ENCODE results near the gene SRRT.

SRRT gene

DNA sequence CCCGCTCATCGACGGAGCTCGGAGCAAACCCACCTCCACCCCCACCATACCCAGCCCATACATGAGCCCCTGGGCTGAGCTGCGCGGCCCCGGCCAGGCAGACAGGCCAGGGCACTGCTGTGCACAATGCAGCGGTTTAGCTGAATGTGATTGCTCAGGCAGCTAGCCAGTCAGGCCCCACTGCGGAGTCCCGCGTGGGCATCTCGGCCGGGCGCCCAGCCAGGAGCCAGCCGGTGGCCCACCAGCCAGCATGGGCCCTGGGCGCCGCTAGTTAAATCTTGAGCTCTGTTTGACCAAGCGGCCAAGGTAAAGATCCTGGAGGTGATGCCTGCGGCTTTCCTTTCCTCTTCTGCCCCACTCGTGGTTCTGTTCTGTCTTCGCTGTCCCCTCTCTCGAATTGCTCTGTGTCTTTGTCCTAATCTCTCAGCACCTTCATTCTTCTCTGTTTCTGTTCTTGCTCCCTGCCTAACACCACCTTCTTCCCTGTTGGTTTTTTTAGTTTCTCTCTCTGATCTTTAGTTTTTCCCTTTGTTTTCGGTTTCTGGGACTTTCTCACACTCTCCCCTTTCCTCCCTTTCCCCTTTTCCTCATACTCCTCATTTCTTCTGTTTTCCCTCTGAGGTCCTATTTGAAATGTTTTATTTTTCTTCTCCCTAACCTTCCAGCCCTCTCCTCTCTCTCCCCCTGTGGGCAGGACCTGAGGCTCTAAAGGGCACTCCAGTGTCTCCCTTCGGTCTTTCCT is 8.1 kb downstream of the SRRT start:
- peaks cover 0 to 16% (median 7%) of the 10 kb centered on the region in 4 donors for H3K4me1 ChIP-seq

GRCh38 chr7:100884736-100885439 is 10.0 kb downstream of the SRRT start:
- no peak for TF ChIP-seq CTCF (IDR thresholded peaks at IDR 0.05)
- Histone ChIP-seq H3K9me3 (no peaks in the 10 kb centered on the region), H3K4me1 (peaks cover 5 to 18% (median 13%) of the 10 kb centered on the region in 4 donors), H3K27ac (no peak overlapping the region), H3K27me3 (no peaks in the 10 kb centered on the region), H3K36me3 (peaks cover 76 to 88% (median 85%) of the 10 kb centered on the region in 3 donors), H3K4me3 (no peak overlapping the region)
- no peak for DNase-seq
- intact Hi-C loops (cut with DNase I; ENCODE audit: low total_unique reads) = no loop called here

More for the DNA sequence above, 8.1 kb downstream of the SRRT start:
- Histone ChIP-seq H3K4me3 (no peak overlapping the region), H3K27me3 (no peaks in the 10 kb centered on the region), H3K27ac (no peak overlapping the region), H3K9me3 (no peaks in the 10 kb centered on the region), H3K36me3 (peaks cover 72 to 91% (median 89%) of the 10 kb centered on the region in 3 donors)
- intact Hi-C loops (cut with DNase I; ENCODE audit: low total_unique reads) = no loop called here
- no peak for TF ChIP-seq CTCF (IDR thresholded peaks at IDR 0.05)
- no peak for DNase-seq

DNA sequence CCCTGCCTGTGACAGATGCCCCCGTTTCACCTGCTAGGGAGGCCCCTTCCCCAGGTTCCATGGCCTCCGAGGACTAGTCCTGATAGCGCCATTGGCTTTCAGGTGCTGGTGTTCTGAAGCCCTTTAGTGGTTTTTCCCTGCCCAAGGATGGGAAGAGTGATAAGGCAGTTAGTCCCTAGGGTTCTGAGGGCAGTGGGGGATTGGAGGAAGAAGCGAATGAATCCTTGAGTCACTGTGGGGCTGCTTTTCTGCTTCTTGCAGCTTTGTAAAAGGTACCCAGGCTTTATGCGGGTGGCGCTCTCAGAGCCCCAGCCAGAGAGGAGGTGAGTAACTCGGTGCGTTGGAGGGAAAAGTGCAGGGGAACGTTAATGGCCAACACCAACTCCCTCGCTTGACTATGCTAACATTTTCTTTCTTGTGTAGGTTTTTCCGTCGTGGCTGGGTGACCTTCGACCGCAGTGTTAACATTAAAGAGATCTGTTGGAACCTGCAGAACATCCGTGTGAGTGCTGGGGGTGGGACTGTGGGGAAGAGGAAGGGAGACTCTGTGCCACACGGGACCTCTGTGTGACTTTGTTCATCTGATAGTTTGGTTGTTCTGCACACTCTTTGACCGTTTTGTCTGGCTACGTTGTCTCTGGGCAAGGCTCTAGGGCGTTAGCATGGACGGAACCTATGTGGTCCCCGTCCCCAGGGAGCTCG is 10.7 kb downstream of the SRRT start:
- H3K36me3 ChIP-seq = peaks cover 75 to 84% (median 79%) of the 10 kb centered on the region in 3 donors
- TF ChIP-seq CTCF (IDR thresholded peaks at IDR 0.05) = no peak

GRCh38 chr7:100886142-100886935 is 11.4 kb downstream of the SRRT start:
- intact Hi-C loops (cut with DNase I; ENCODE audit: low total_unique reads) = no loop called here
- no peaks in the 10 kb centered on the region for H3K9me3 ChIP-seq
- H3K36me3 ChIP-seq = peaks cover 68 to 76% (median 74%) of the 10 kb centered on the region in 3 donors
- no peak overlapping the region for H3K27ac ChIP-seq
- peaks cover 5 to 31% (median 25%) of the 10 kb centered on the region in 4 donors for H3K4me1 ChIP-seq
- TF ChIP-seq CTCF (IDR thresholded peaks at IDR 0.05) = no peak
- no peak overlapping the region for H3K4me3 ChIP-seq
- DNase-seq = no peak
- H3K27me3 ChIP-seq = no peaks in the 10 kb centered on the region

More for the DNA sequence above, 10.7 kb downstream of the SRRT start:
- Histone ChIP-seq H3K27me3 (no peaks in the 10 kb centered on the region), H3K9me3 (no peaks in the 10 kb centered on the region), H3K27ac (no peak overlapping the region), H3K4me3 (no peak overlapping the region), H3K4me1 (peaks cover 5 to 23% (median 18%) of the 10 kb centered on the region in 4 donors)
- DNase-seq = no peak
- intact Hi-C loops (cut with DNase I; ENCODE audit: low total_unique reads) = no loop called here

GRCh38 chr7:100886936-100887515 is 12.1 kb downstream of the SRRT start:
- peaks cover 61 to 69% (median 68%) of the 10 kb centered on the region in 3 donors for H3K36me3 ChIP-seq
- no peak overlapping the region for H3K27ac ChIP-seq
- no peaks in the 10 kb centered on the region for H3K9me3 ChIP-seq
- no peaks in the 10 kb centered on the region for H3K27me3 ChIP-seq
- peaks cover 5 to 31% (median 25%) of the 10 kb centered on the region in 4 donors for H3K4me1 ChIP-seq
- intact Hi-C loops (cut with DNase I; ENCODE audit: low total_unique reads) = no loop called here
- DNase-seq = no peak
- no peak for TF ChIP-seq CTCF (IDR thresholded peaks at IDR 0.05)
- no peak overlapping the region for H3K4me3 ChIP-seq
